Mucosa of stomach (tissue), 1 donor: ENCODE measurements around the gene C1orf146.
"Not testable (repeated sequence)": the region's sequence is repeated elsewhere in the genome, so short reads cannot be mapped to it uniquely, and the experiment has no call there.

Experiments used
- H3K27me3 ChIP-seq: one replicate; pipeline ENCODE4 v1.7.0; 2013; ENCODE audit warnings: mild to moderate bottlenecking, low read length; ENCODE audit not compliant: control insufficient read depth, insufficient read depth
- H3K36me3 ChIP-seq: one replicate; pipeline ENCODE4 v1.7.0; 2013; ENCODE audit warnings: low read length; ENCODE audit not compliant: control insufficient read depth, insufficient read depth
- H3K4me1 ChIP-seq: one replicate; pipeline ENCODE4 v1.7.0; 2013; ENCODE audit warnings: mild to moderate bottlenecking, low read length; ENCODE audit not compliant: control insufficient read depth, insufficient read depth
- H3K4me3 ChIP-seq: one replicate; pipeline ENCODE4 v1.7.0; 2013; ENCODE audit warnings: low read length
- H3K9ac ChIP-seq: one replicate; pipeline ENCODE4 v1.7.0; 2013; ENCODE audit warnings: mild to moderate bottlenecking, low read length, moderate library complexity
- H3K9me3 ChIP-seq: one replicate; pipeline ENCODE4 v1.7.0; 2013; ENCODE audit warnings: mild to moderate bottlenecking, low read length, moderate library complexity; ENCODE audit not compliant: control insufficient read depth
- donor health status: Pancreatic carcinoma.

C1orf146 gene

GRCh38 chr1:92211166-92211565, 6.5 kb upstream of the C1orf146 start:
- Histone ChIP-seq H3K36me3 (no peaks in the 10 kb centered on the region), H3K27me3 (no peaks in the 10 kb centered on the region), H3K4me1 (no peaks in the 10 kb centered on the region), H3K9me3 (no peaks in the 10 kb centered on the region), H3K9ac (no peak overlapping the region), H3K4me3 (no peak overlapping the region)

- H3K27me3 ChIP-seq, result no peaks in the 10 kb centered on the region
- no peak overlapping the region for H3K9ac ChIP-seq
- H3K9me3 ChIP-seq, result no peaks in the 10 kb centered on the region
- H3K4me1 ChIP-seq, result no peaks in the 10 kb centered on the region
- H3K4me3 ChIP-seq, result no peak overlapping the region
- H3K36me3 ChIP-seq, result no peaks in the 10 kb centered on the region
Observed at GRCh38 chr1:92218559-92218958, 844 bp downstream of the C1orf146 start.

- Histone ChIP-seq H3K27me3 (no peaks in the 10 kb centered on the region), H3K36me3 (no peaks in the 10 kb centered on the region), H3K9ac (no peak overlapping the region), H3K4me3 (no peak overlapping the region), H3K4me1 (no peaks in the 10 kb centered on the region), H3K9me3 (no peaks in the 10 kb centered on the region)
Observed at GRCh38 chr1:92219028-92219427, 1.3 kb downstream of the C1orf146 start.

- Histone ChIP-seq H3K9me3 (no peaks in the 10 kb centered on the region), H3K4me1 (no peaks in the 10 kb centered on the region), H3K27me3 (no peaks in the 10 kb centered on the region), H3K36me3 (no peaks in the 10 kb centered on the region), H3K4me3 (no peak overlapping the region), H3K9ac (no peak overlapping the region)
Observed at GRCh38 chr1:92228401-92228800, 10.7 kb downstream of the C1orf146 start.

GRCh38 chr1:92230736-92231135, 13.0 kb downstream of the C1orf146 start:
- H3K4me1 ChIP-seq, result no peaks in the 10 kb centered on the region
- H3K9ac ChIP-seq, result no peak overlapping the region
- no peaks in the 10 kb centered on the region for H3K9me3 ChIP-seq
- H3K27me3 ChIP-seq, result no peaks in the 10 kb centered on the region
- H3K4me3 ChIP-seq, result no peak overlapping the region
- no peaks in the 10 kb centered on the region for H3K36me3 ChIP-seq

GRCh38 chr1:92240034-92240433, 22.3 kb downstream of the C1orf146 start:
- Histone ChIP-seq H3K36me3 (no peaks in the 10 kb centered on the region), H3K4me3 (no peak overlapping the region), H3K9me3 (no peaks in the 10 kb centered on the region), H3K4me1 (no peaks in the 10 kb centered on the region), H3K9ac (no peak overlapping the region), H3K27me3 (no peaks in the 10 kb centered on the region)

- H3K9ac ChIP-seq, result no peak overlapping the region
- H3K36me3 ChIP-seq, result no peaks in the 10 kb centered on the region
- H3K4me1 ChIP-seq, result no peaks in the 10 kb centered on the region
- H3K9me3 ChIP-seq, result no peaks in the 10 kb centered on the region
- H3K4me3 ChIP-seq, result no peak overlapping the region
- no peaks in the 10 kb centered on the region for H3K27me3 ChIP-seq
Observed at GRCh38 chr1:92244376-92244775, 26.7 kb downstream of the C1orf146 start.

- not testable (repeated sequence) for H3K9ac ChIP-seq, H3K27me3 ChIP-seq, H3K9me3 ChIP-seq, H3K4me3 ChIP-seq, H3K36me3 ChIP-seq, H3K4me1 ChIP-seq
Observed at GRCh38 chr1:92254714-92255113, 37.0 kb downstream of the C1orf146 start.

- no peaks in the 10 kb centered on the region for H3K27me3 ChIP-seq
- H3K9me3 ChIP-seq, result no peaks in the 10 kb centered on the region
- H3K4me1 ChIP-seq, result no peaks in the 10 kb centered on the region
- H3K9ac ChIP-seq, result no peak overlapping the region
- H3K36me3 ChIP-seq, result no peaks in the 10 kb centered on the region
- no peak overlapping the region for H3K4me3 ChIP-seq
Observed at GRCh38 chr1:92259350-92259749, 41.6 kb downstream of the C1orf146 start.

GRCh38 chr1:92262516-92262915, 44.8 kb downstream of the C1orf146 start:
- Histone ChIP-seq H3K36me3 (no peaks in the 10 kb centered on the region), H3K4me1 (no peaks in the 10 kb centered on the region), H3K9me3 (no peaks in the 10 kb centered on the region), H3K27me3 (no peaks in the 10 kb centered on the region), H3K9ac (no peak overlapping the region), H3K4me3 (no peak overlapping the region)

GRCh38 chr1:92273039-92273438, 55.3 kb downstream of the C1orf146 start:
- Histone ChIP-seq H3K4me3 (no peak overlapping the region), H3K36me3 (no peaks in the 10 kb centered on the region), H3K9me3 (no peaks in the 10 kb centered on the region), H3K9ac (no peak overlapping the region), H3K4me1 (no peaks in the 10 kb centered on the region), H3K27me3 (no peaks in the 10 kb centered on the region)

- Histone ChIP-seq H3K27me3 (no peaks in the 10 kb centered on the region), H3K9me3 (no peaks in the 10 kb centered on the region), H3K4me1 (no peaks in the 10 kb centered on the region), H3K4me3 (no peak overlapping the region), H3K36me3 (no peaks in the 10 kb centered on the region), H3K9ac (no peak overlapping the region)
Observed at GRCh38 chr1:92274939-92275338, 57.2 kb downstream of the C1orf146 start.

- H3K4me1 ChIP-seq, result no peaks in the 10 kb centered on the region
- no peak overlapping the region for H3K9ac ChIP-seq
- no peak overlapping the region for H3K4me3 ChIP-seq
- no peaks in the 10 kb centered on the region for H3K36me3 ChIP-seq
- H3K9me3 ChIP-seq, result no peaks in the 10 kb centered on the region
- H3K27me3 ChIP-seq, result no peaks in the 10 kb centered on the region
Observed at GRCh38 chr1:92276082-92276481, 58.4 kb downstream of the C1orf146 start.
